ENCODE measurements around the gene REG4.

REG4 gene

DNA sequence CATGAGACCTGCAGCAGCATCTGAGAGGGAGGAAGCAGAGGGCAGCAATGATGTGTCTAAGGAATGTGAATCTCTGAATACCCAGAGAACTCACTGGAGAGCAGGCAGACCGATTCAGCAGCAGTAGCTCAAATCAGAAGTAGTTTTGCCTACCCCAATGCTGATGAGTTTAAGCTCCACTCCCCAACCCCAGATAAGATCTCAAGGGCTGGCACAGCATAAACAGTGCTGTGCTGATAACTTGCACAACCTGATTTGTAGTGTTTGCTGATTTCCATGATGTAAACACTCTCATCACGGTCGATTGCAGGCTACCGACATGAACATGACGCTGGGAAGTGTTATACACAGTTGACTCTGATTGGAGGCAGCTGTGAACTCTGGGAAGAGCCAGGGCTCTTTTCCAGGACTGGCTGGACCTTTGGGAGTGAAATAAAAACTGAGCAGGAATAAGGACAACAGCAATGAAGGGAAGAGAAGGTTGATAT, 31.3 kb downstream of the REG4 start:
- peak; percentile 39 for DNase-seq (ENCODE audit: low read depth)

GRCh38 chr1:119778886-119779560, 32.2 kb downstream of the REG4 start:
- DNase-seq (ENCODE audit: low read depth), result peak; percentile 6

DNA sequence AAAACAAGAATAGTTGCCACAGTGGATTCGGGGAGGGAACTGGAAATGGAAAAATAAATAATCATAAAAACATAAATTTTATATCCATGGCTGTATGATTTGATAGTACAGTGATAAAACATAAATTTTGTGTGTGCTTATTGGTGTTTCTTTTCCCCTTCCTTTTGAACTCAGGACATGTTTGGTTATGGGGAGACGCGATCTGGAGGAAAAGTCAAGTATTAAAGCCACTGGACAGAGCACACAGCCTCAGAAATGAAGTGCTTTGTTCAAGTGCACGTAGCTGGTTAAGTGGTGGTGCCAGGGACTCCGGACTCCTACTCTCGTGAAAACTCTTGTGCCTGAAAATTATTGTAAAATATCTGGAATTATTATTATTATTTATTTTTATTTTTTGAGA, 32.9 kb downstream of the REG4 start:
- no peak for DNase-seq (ENCODE audit: low read depth)

DNA sequence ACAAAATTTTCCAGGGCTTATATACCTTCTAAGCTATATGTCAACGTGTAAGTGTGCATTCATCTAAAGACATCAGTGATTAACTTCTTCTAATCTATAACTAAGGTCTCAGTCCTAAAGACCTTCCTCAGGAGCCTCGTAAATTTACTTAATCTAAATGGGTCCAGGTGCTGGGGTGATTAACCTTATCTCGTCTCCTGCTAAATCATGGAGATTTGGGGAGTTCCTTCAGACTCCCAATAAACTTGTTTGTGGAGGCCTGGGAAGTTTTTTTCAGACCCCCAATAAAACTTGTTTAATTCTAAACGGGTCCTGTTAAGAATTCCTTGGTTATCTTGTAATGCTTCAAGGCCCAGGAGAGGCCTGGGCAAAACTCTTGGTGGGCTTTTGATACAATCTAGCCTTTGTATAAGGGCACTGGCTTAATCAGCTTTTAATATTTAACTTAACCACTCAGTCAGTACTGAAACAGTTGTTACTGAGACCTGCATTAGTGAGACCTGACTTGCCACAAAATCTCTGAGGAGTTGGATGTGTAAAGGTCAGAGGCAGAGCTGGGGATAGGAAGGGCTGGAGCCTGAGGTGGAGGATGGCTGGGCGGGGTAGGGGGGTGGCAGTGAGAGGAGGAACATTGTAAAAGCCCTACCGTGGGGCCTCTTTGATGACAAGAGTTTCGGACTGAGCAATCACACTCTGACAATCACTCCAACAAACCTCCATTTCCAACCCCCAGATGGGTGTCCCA, 36.3 kb downstream of the REG4 start:
- no peak for DNase-seq (ENCODE audit: low read depth)

DNA sequence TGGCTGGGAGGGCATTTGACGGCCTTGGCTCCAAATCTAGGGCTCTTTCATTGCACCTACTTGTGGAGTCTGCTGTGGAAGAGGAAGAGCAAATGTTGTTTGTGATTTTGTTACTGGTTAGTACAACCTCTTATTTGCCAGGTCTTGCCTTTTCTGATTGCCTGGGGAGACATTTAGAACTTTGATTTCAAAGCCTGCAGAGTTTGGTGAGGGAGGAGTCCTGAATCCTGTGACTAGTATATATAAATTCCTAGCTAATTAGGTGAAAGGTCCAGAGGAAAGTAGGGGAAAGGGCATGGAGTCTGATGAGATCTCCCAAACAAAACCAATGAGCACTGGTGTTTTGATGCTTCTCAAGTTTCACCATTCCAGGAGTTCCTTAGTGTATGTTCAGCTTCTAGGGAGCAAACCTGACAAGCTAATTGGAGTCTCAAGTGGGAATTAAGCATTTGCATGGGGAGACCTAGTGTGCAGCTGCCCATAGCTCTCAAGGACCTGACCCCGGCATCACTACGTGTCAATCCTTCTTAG, 37.5 kb downstream of the REG4 start:
- peak; percentile 79 for DNase-seq (ENCODE audit: low read depth)

- no peak for DNase-seq (ENCODE audit: low read depth)
Observed at GRCh38 chr1:119772298-119772697, 39.0 kb downstream of the REG4 start.

DNA sequence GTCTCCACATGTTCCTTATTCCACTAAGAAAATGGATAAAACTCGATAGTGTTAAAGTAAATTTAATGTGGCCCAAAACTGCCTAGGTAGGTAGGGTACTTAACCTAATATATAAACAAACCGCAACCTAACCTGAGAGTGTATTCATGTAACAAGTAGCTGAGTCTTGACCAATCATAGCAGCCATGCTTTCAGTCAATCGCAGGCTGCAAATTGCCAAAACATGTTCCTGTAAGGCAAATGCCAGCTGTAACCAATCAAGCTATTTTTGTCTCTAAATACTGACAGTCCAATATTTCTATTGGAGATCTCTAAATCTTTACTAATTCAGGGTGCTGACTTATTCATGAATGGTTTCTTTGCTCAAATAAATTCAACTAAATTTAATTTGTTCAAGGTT, 39.5 kb downstream of the REG4 start:
- DNase-seq (ENCODE audit: low read depth), result no peak

DNA sequence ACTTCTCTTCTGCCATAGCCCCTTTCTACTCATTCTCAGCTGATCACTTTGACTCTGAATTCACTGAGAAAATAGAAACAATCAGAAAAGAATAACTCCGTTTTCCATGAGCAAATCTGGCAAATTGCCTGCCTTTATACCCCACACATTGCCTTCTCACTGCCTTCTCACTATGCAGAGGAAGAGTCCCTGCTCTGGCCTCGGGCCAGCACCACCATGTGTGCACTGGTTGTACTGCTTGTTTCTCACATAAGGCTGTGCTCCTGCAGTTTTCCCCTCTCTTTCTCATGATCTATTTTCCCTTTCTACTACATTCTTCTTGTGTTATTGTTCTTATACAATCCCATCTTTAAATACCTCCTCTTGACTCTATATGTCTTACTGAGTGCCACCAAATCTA, 40.2 kb downstream of the REG4 start:
- peak; percentile 28 for DNase-seq (ENCODE audit: low read depth)

DNA sequence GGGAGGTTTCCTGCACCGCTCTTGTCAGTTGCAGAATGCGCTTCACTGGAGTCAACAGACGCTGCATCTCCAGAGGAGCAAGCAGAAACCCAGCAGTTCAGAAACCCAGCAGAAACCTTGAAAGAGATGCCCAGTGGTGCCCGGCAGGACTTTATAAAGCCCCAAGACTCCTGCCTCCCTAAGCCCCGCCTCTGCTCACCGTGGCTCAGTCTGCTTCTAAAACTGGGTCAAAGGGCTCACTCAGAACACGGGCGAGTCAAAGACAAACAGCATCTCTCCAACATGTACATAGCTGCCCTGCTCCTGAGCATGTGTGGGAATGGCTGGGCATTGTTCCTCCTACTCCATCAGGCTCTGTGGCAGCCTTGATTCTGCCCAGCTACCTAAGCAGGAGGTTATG, 42.5 kb downstream of the REG4 start, which contains the start of gene HMGCS2:
Gene HMGCS2 (minus strand): TSS at position 128 of the 400 bp plus-strand sequence. CDS start 61 bp downstream, at position 67.
- no peak for DNase-seq (ENCODE audit: low read depth)

GRCh38 chr1:119767486-119767885, 43.8 kb downstream of the REG4 start:
- no peak for DNase-seq (ENCODE audit: low read depth)

DNA sequence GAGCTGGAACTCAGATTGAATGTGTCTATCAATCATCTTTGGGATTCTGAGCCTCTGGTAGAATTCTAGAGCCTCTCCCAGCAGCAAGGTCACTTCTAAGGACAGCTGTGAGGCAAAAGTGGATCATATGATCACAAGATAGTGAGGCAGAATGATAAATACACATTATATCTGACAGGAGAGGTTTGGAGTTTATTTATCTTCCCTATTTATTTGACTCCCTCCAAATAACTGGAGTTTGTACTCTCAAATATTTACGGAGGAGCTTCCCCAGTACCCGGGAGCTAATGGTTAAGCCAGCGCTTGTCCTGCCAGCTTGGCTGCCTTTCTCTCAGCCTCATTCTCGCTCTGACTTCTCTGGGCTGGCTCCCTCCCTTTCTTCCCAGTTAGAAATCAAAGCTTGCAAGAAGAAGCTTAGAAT, 44.9 kb downstream of the REG4 start:
- no peak for DNase-seq (ENCODE audit: low read depth)

- DNase-seq (ENCODE audit: low read depth), result no peak
Observed at GRCh38 chr1:119764220-119764619, 47.0 kb downstream of the REG4 start.

GRCh38 chr1:119762953-119763352, 48.3 kb downstream of the REG4 start:
- no peak for DNase-seq (ENCODE audit: low read depth)

DNA sequence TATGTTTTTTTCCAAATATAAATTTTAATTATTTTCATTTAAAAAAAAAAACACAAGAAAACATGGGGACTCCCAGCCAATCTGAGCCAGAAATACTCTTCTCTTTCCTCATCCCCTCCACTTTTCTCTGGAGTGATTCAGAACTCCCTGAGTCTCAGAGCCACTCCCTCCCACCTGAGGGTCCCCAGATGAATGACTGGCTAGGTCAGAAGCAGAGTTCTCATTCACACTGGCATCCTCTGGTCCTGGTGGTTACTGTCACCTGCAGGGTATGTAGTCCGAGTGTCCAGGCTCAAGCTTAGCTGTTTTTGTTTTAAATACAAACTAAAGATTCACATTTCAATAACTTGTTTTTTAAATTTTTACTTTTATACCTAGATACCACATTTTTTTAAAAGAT, 48.9 kb downstream of the REG4 start:
- DNase-seq (ENCODE audit: low read depth), result no peak

DNA sequence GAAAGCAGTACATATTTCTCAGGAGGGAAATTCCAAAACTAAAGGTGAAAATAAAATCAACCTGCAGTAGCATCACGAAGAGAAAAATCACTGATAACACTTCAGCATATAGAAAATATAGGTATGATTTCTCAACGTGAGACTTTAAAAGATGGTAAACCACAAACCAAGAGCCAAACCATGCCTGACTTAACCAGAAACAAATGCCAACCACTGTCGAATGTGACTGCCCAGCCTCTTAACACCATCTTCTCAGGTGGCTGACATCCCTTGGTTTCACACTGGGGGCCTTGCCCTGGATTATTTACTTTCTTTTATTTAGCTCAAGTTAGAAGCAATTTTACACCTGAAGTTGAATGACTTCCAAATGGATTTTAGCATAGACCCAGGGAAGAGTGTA, 52.7 kb downstream of the REG4 start:
- no peak for DNase-seq (ENCODE audit: low read depth)

DNA sequence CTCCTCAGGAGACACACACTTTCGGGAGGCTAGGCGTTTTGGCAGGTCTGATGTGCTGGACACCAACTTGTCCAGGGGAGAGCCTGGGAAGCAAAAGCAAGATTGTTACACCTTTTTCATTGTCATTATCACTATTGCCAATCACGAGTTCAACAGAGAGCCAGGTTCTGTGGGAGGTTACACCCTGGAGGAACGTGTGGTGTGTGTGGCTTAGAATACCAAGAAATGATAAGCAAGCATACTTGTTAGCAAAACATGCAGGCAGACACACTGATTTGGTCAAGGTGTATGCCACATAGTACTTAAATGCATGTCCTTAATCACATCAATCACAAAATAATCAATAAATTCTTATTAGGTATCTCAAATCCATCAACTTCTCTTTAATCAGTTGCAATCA, 58.7 kb downstream of the REG4 start:
- no peak for DNase-seq (ENCODE audit: low read depth)

GRCh38 chr1:119748040-119748439, 63.2 kb downstream of the REG4 start:
- DNase-seq (ENCODE audit: low read depth), result no peak

- no peak for DNase-seq (ENCODE audit: low read depth)
Observed at GRCh38 chr1:119747451-119747850, 63.8 kb downstream of the REG4 start.

DNA sequence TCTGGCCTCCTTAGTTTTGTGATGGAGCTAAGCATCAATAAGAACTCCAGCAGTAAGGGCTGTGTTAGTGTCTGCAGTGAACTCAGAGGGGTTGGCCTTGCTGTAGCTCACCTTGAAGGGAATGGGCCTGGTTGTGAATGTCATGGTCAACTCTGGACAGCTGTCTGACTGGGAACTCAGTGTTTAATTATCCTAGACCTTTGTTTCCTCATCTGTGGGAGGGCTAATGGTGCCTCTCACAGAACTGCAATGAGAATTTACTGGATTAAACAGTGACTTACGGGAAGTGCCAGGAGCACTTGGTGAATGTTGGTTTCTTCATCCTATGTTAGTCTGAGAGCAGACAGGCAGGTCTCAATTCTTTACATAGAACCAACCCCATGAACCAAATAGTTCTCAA, 66.2 kb downstream of the REG4 start:
- no peak for DNase-seq (ENCODE audit: low read depth)

DNA sequence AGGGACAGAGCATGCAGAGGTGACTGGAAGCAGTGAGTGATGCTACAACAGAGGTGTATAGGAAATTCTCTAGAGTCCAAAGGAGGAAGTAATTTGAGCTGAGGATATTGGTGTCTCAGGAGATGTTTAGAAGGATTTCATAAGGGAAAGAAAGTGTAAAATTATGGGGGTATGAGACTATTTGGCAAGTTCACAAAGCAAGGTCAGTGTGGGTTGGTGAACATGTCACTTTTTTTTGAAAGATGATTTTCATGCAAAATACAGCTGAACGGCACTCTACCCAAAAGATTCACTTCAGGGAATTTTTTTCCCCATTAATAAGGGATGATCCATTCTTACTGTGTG, 66.7 kb downstream of the REG4 start:
- no peak for DNase-seq (ENCODE audit: low read depth)
